Mesodermal cell (in vitro differentiated cells): Measurements from ENCODE around the gene UQCR10.
"Not testable (repeated sequence)": the region's sequence is repeated elsewhere in the genome, so short reads cannot be mapped to it uniquely, and the experiment has no call there.

Experiments used
- H3K27ac ChIP-seq: 2 replicates; pipeline ENCODE4 v1.7.0; 2013; ENCODE audit warnings: mild to moderate bottlenecking, low read depth, low read length, moderate library complexity; ENCODE audit not compliant: severe bottlenecking
- H3K36me3 ChIP-seq: 2 replicates; pipeline ENCODE4 v1.7.1; 2013; ENCODE audit warnings: mild to moderate bottlenecking, low read length, moderate library complexity; ENCODE audit not compliant: control insufficient read depth, insufficient read depth
- H3K4me1 ChIP-seq: one replicate; pipeline ENCODE4 v1.7.1; 2013; ENCODE audit warnings: mild to moderate bottlenecking, low read length; ENCODE audit not compliant: insufficient read depth, control insufficient read depth, poor library complexity, severe bottlenecking
- H3K4me3 ChIP-seq: 2 replicates; pipeline ENCODE4 v1.7.0; 2013; ENCODE audit warnings: low read length, control low read depth, mild to moderate bottlenecking; ENCODE audit not compliant: insufficient read depth, poor library complexity, severe bottlenecking; ENCODE audit errors: extremely low read depth
- H3K9me3 ChIP-seq: 2 replicates; pipeline ENCODE4 v1.7.1; 2013; ENCODE audit warnings: mild to moderate bottlenecking, low read length, moderate library complexity; ENCODE audit not compliant: control insufficient read depth
- WGBS, 2 experiments: methylation state at CpG; one replicate each; pipeline ENCODE4 v1.1.5; 2013; ENCODE audit warnings: missing lambda C conversion rate in 2 of 2; ENCODE audit not compliant: insufficient coverage in 2 of 2; 5-methylcytosine and 5-hydroxymethylcytosine counted together

UQCR10 gene

GRCh38 chr22:29751669-29752068 lies 15.5 kb upstream of the UQCR10 start:
- Histone ChIP-seq H3K4me3 (no peak overlapping the region), H3K36me3 (no peaks in the 10 kb centered on the region), H3K9me3 (no peaks in the 10 kb centered on the region), H3K4me1 (no peaks in the 10 kb centered on the region), H3K27ac (no peak overlapping the region)
- 95 to 100% methylated on average over 2 of the region's 2 CpGs for WGBS, 2 experiments

DNA sequence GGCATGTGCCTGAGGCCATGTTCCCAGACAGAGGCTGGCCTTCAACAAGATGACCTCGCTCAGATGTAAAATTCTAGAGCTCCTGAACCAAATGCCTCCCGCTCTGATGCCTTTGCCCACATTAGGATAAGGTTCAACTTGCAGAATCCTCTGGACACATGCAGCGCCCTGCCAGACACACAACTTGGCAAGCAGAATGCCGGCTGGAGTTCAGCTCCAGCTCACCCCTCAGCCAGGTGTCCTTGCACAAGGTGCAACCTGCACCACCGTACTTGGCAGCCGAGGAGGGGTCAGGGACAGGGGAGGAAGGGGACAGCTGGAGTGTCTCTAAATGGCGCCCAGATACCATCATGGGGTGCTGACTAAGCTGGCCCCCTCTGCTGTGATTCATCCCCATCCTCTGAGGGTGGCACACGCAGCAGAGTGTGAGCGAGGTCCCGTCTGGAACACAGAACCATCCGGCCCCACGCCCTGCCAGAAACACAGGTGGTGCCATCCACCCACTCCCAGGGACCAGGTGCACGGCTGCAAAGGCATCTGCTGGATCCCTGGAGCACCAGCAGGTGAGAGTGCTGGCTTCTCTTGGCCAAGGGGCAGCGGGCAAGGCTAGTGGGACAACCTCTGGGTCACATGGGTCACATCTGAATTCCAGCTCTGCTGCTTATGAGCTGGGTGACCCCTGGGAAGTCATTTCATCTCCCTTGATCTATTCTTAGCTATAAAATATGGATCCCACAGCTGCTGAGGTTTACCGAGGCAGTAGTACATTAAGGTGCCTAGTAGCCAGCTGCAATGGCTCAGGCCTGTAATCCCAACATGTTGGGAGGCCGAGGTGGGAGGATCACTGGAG lies 13.1 kb upstream of the UQCR10 start:
- 84 to 91% methylated on average over 14 to 16 of the region's 16 CpGs for WGBS, 2 experiments
- H3K27ac ChIP-seq = no peak overlapping the region
- no peak overlapping the region for H3K4me3 ChIP-seq

GRCh38 chr22:29754658-29755395 lies 12.3 kb upstream of the UQCR10 start:
- H3K4me3 ChIP-seq, H3K4me1 ChIP-seq, H3K27ac ChIP-seq, H3K9me3 ChIP-seq, H3K36me3 ChIP-seq: not testable (repeated sequence)
- 93 to 94% methylated on average over 6 to 11 of the region's 11 CpGs for WGBS, 2 experiments

More for the DNA sequence above, 13.1 kb upstream of the UQCR10 start:
- H3K4me1 ChIP-seq = no peaks in the 10 kb centered on the region
- no peaks in the 10 kb centered on the region for H3K36me3 ChIP-seq
- H3K9me3 ChIP-seq = no peaks in the 10 kb centered on the region

DNA sequence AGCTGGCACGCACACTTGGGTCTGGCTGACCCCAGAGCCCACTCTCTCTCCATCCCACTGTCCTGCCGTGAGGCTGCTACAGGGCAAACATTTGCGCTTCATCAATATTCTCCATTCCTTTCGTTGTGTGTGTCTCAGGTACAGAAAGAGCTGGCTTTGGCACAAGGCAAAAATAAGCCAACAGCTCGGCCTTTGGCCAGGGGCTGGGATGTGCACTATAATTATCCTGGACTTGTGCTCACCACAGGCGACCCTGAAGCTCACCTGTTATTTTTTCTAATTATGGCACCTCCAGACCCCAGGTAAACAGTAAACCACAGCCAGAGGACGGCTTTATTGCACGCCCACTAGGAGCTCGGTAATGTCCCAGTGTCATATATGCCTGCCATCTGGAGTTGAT lies 11.3 kb upstream of the UQCR10 start:
- Histone ChIP-seq H3K9me3 (no peaks in the 10 kb centered on the region), H3K36me3 (no peaks in the 10 kb centered on the region), H3K4me1 (no peaks in the 10 kb centered on the region), H3K27ac (no peak overlapping the region), H3K4me3 (no peak overlapping the region)
- WGBS, 2 experiments = 87 to 90% methylated on average over 8 to 9 of the region's 9 CpGs

DNA sequence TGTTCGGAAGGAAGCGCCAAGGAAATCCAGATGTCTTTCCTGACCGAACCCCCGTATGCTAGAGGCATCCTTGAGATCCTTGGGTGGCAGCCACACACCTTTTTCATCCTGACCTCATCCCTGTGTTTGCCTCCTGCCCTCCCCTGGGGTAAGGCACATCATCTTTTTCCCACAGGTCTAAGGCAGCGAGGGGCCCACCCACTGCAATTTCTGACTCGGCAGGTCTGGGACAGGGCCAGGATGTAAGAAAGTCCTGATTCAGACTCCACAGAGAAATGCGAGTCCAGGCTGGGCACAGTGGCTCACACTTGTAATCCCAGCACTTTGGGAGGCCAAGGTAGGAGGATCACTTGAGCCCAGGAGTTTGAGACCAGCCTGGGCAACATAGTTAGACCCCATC lies 10.8 kb upstream of the UQCR10 start:
- Histone ChIP-seq H3K4me1 (no peaks in the 10 kb centered on the region), H3K27ac (no peak overlapping the region), H3K36me3 (no peaks in the 10 kb centered on the region), H3K9me3 (no peaks in the 10 kb centered on the region), H3K4me3 (no peak overlapping the region)
- 93 to 95% methylated on average over 4 to 7 of the region's 7 CpGs for WGBS, 2 experiments

GRCh38 chr22:29757096-29757495 lies 10.1 kb upstream of the UQCR10 start:
- H3K9me3 ChIP-seq = no peaks in the 10 kb centered on the region
- 92 to 100% methylated on average over 1 of the region's 3 CpGs for WGBS, 2 experiments
- no peaks in the 10 kb centered on the region for H3K4me1 ChIP-seq
- no peak overlapping the region for H3K27ac ChIP-seq
- H3K4me3 ChIP-seq = no peak overlapping the region
- H3K36me3 ChIP-seq = no peaks in the 10 kb centered on the region

DNA sequence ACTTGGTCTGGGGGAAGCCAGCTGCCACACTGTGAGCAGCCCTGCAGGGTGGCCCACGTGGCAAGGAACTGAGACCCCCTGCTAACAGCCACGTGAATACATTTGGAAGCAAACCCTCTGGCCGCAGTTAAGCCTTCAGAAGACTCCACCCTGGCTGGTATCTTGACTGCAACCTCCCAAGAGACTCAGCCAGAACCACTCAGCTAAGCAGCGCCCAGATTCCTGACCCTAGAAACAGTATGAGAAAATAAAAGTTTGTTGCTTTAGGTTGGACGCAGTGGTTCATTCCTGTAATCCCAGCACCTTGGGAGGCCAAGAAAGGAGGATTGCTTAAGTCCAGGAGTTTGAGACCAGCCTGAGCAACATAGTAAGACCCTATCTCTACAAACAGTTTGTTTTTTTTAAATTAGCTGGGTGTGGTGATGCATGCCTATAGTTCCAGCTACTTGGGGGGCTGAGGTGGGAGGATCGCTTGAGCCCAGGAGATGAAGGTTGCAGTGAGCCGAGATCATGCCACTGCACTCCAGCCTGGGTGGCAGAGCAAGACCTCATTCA lies 9.0 kb upstream of the UQCR10 start:
- WGBS, 2 experiments = 65 to 72% methylated on average over 3 to 6 of the region's 7 CpGs
- Histone ChIP-seq H3K4me1 (no peaks in the 10 kb centered on the region), H3K27ac (no peak overlapping the region), H3K36me3 (no peaks in the 10 kb centered on the region), H3K9me3 (no peaks in the 10 kb centered on the region), H3K4me3 (no peak overlapping the region)

DNA sequence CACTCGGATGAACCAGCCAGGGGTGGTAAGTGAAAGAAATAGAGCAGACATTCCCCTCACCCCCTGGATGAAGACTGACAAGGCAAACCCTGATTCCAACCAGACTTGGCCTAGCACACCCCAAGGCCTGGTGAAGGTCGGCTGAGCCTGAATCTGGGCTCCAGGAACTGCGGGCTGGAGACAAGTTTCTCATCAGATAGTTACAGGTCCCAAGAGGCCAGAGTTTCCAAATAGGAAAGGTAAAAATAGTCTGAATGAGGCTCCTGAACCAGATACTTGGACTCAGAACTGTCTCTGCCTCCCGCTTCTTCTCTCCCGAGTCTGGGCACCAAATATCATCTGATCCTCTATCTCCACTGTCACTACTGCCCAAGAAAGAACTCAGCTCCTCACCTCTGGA lies 8.2 kb upstream of the UQCR10 start:
- WGBS, 2 experiments = 83 to 97% methylated on average over 3 to 4 of the region's 5 CpGs
- H3K4me1 ChIP-seq = no peaks in the 10 kb centered on the region
- H3K27ac ChIP-seq = peak overlapping the region; percentile 5
- H3K9me3 ChIP-seq = no peaks in the 10 kb centered on the region
- H3K36me3 ChIP-seq = no peaks in the 10 kb centered on the region
- no peak overlapping the region for H3K4me3 ChIP-seq

- Histone ChIP-seq H3K4me3 (no peak overlapping the region), H3K4me1 (no peaks in the 10 kb centered on the region), H3K36me3 (no peaks in the 10 kb centered on the region), H3K9me3 (no peaks in the 10 kb centered on the region), H3K27ac (no peak overlapping the region)
- 71 to 73% methylated on average over 12 to 14 of the region's 15 CpGs for WGBS, 2 experiments
These were observed 4.9 kb upstream of the UQCR10 start for GRCh38 chr22:29762263-29762662.

GRCh38 chr22:29765905-29766631 lies 1.1 kb upstream of the UQCR10 start:
- Histone ChIP-seq H3K4me1 (peaks cover 8% of the 10 kb centered on the region), H3K36me3 (peaks cover 25% of the 10 kb centered on the region), H3K27ac (peak overlapping the region; percentile 67), H3K4me3 (peak overlapping the region; percentile 91), H3K9me3 (no peaks in the 10 kb centered on the region)
- 63 to 73% methylated on average over 14 to 15 of the region's 15 CpGs for WGBS, 2 experiments
